ENCODE data around the gene BEST1. TPM values are rescaled to one million over a fixed set of nuclear protein-coding genes. Genes with fewer than 3 reads are reported as not detected.

The BEST1 gene
- total RNA-seq, 2 experiments from 2014 or later, result 0.14 to 0.25 TPM

DNA sequence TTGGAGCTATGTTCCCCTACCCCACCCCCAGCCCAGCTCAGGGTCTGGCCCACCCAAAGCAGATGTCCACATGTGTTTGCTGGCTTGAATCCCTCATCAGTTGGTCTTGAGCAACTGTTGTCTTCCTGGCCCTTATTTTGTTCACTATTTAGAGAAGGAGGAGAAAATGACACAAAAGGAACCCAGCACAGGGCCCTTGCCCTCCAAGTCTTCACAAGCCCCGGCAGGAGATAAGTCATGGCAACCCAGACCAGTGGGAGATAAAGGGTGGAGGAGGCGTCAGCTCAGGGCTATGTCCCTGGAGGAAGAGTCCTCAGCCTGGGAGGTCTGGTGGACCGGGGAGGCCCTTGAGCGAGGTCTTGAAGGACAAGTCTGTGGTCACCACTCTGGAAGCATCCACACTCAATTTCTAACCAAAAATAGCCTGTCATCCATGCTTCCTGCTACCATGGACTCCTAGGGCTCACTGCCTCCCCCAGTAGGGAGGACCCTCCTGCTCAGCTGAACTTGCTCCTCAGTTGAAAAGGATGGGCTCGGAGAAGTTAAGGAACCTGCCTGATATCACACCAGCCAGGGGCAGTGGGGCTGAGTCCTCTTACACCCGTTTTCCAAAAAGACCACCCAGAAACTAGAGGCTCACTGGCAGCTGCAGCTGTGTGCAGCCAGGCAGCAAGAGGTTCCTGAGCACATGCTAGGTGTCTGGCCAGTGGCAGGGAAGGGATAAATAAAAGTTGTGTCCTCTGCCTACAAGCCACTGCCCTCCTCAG, 31.0 kb upstream of the BEST1 start:
- H3K27me3 ChIP-seq (ENCODE audit: control insufficient read depth in 1 of 2, insufficient read depth in 2 of 2, low read length in 2 of 2), result peaks cover 32 to 42% of the 10 kb centered on the region in 2 experiments
- Mint-ChIP-seq H3K27me3 (peaks cover 73% of the 10 kb centered on the region), H3K36me3 (ENCODE audit: low read depth) (no peaks in the 10 kb centered on the region), H3K4me3 (no peak overlapping the region), H3K9me3 (no peaks in the 10 kb centered on the region), H3K4me1 (ENCODE audit: low read depth) (peaks cover 15% of the 10 kb centered on the region), H3K27ac (no peak overlapping the region)
- ATAC-seq (ENCODE audit: poor library complexity) (no peak), DNase-seq (no peak)
- H3K36me3 ChIP-seq (ENCODE audit: insufficient read depth, low read length), result no peaks in the 10 kb centered on the region
- intact Hi-C loops (cut with DNase I, micrococcal nuclease), result no loop called here
- ChIA-PET POLR2A (no interaction called here), CTCF (no interaction called here)
- TF ChIP-seq, protein P1, sequence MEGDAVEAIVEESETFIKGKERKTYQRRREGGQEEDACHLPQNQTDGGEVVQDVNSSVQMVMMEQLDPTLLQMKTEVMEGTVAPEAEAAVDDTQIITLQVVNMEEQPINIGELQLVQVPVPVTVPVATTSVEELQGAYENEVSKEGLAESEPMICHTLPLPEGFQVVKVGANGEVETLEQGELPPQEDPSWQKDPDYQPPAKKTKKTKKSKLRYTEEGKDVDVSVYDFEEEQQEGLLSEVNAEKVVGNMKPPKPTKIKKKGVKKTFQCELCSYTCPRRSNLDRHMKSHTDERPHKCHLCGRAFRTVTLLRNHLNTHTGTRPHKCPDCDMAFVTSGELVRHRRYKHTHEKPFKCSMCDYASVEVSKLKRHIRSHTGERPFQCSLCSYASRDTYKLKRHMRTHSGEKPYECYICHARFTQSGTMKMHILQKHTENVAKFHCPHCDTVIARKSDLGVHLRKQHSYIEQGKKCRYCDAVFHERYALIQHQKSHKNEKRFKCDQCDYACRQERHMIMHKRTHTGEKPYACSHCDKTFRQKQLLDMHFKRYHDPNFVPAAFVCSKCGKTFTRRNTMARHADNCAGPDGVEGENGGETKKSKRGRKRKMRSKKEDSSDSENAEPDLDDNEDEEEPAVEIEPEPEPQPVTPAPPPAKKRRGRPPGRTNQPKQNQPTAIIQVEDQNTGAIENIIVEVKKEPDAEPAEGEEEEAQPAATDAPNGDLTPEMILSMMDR (IDR thresholded peaks at IDR 0.05), result no peak
- no peak overlapping the region for H3K27ac ChIP-seq (ENCODE audit: low read depth in 1 of 2, low read length in 2 of 2)
- H3K4me1 ChIP-seq (ENCODE audit: insufficient read depth, low read length), result peaks cover 13% of the 10 kb centered on the region
- H3K9me3 ChIP-seq (ENCODE audit: control insufficient read depth in 1 of 2, insufficient read depth in 1 of 2, low read length in 2 of 2), result peaks cover 0 to 7% of the 10 kb centered on the region in 2 experiments
- H3K4me3 ChIP-seq (ENCODE audit: low read length), result no peak overlapping the region

DNA sequence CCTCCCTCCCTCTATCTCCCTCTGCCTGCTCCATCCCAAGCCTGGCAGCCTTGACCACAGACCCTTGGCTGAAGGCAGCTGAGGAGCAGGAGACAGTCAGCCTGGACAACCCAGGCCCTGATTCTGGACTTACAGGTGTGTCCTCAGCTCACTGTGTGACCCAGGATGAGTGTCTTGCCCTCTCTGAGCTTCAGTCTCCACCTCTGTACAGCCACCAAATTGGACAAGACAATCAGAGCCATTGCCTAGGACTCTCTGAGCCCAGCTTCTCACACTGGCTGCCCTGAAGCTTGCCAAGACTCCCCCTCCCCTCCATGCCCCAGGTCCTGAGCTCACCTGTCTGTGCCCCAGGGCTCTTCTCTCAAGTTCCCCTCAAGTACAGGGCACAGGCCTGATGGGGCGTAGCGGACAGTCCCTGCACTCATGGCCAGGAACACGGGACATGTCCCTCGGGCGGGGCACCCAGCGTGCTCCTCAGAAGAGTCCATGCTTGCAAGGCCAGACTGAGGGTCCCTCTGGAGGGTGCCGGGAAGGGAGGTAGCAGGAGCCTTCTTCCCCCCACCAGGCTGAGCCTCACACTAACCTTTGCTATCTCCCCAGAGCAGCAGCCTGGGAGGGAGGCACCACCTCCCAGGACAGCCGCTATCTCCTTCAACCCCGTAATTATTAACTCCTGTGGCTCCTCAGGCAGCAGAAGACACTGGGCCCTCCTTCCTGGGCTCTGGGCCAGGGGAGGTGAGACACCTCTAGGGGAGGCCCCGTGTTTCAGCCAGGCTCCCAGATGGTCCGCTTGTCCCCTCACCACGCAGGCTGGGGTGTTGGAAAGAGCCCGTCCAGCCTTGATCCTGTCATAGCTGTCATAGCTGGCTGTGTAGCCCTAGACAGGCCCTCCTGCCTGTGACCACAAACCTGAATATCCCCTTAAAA, 30.2 kb upstream of the BEST1 start:
- Histone ChIP-seq H3K4me1 (ENCODE audit: insufficient read depth, low read length) (peaks cover 13% of the 10 kb centered on the region), H3K36me3 (ENCODE audit: insufficient read depth, low read length) (no peaks in the 10 kb centered on the region), H3K27ac (ENCODE audit: low read depth in 1 of 2, low read length in 2 of 2) (no peak overlapping the region), H3K9me3 (ENCODE audit: control insufficient read depth in 1 of 2, insufficient read depth in 1 of 2, low read length in 2 of 2) (peaks cover 0 to 7% of the 10 kb centered on the region in 2 experiments), H3K4me3 (ENCODE audit: low read length) (no peak overlapping the region), H3K27me3 (ENCODE audit: control insufficient read depth in 1 of 2, insufficient read depth in 2 of 2, low read length in 2 of 2) (peaks cover 30 to 39% of the 10 kb centered on the region in 2 experiments)
- intact Hi-C loops (cut with DNase I, micrococcal nuclease), result loop anchor here in 1 of 2 experiments (5.0 kb wide), 1 partner anchor 58 kb away; no protein-coding TSS in a partner anchor
- Mint-ChIP-seq H3K9me3 (no peaks in the 10 kb centered on the region), H3K4me1 (ENCODE audit: low read depth) (peaks cover 15% of the 10 kb centered on the region), H3K27me3 (peaks cover 64% of the 10 kb centered on the region), H3K27ac (no peak overlapping the region), H3K4me3 (no peak overlapping the region), H3K36me3 (ENCODE audit: low read depth) (no peaks in the 10 kb centered on the region)
- CTCF ChIA-PET, result no interaction called here
- TF ChIP-seq, protein P1 (IDR thresholded peaks at IDR 0.05), result no peak
- DNase-seq (no peak), ATAC-seq (ENCODE audit: poor library complexity) (no peak)
- POLR2A ChIA-PET, result no interaction called here

DNA sequence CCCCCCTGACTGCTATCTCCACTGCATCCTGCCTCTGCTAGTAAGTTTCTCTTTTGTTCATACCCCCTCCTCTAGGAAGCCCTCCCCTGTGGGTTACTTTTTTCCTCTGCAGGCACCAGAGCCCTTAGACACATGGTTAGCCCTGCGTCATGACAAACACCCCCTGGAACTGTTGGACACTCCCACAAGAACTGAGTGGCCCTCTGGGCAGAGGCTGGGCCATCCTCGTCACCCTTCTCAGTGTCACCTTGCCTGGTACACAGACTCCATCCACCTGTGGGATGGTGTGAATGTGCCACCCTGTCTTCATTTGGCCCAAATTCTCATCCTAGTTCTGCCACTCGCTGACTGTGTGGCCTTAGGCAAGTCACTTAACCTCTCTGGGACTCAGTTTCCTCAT, 28.7 kb upstream of the BEST1 start:
- intact Hi-C loops (cut with DNase I, micrococcal nuclease), result loop anchor here in 1 of 2 experiments (5.0 kb wide), 1 partner anchor 59 kb away; no protein-coding TSS in a partner anchor
- Mint-ChIP-seq H3K9me3 (no peaks in the 10 kb centered on the region), H3K27me3 (peaks cover 55% of the 10 kb centered on the region), H3K4me3 (no peak overlapping the region), H3K4me1 (ENCODE audit: low read depth) (peaks cover 10% of the 10 kb centered on the region), H3K36me3 (ENCODE audit: low read depth) (no peaks in the 10 kb centered on the region), H3K27ac (no peak overlapping the region)
- no peak for DNase-seq
- Histone ChIP-seq H3K9me3 (ENCODE audit: control insufficient read depth in 1 of 2, insufficient read depth in 1 of 2, low read length in 2 of 2) (peaks cover 0 to 2% of the 10 kb centered on the region in 2 experiments), H3K27me3 (ENCODE audit: control insufficient read depth in 1 of 2, insufficient read depth in 2 of 2, low read length in 2 of 2) (peaks cover 25 to 35% of the 10 kb centered on the region in 2 experiments), H3K4me3 (ENCODE audit: low read length) (no peak overlapping the region), H3K4me1 (ENCODE audit: insufficient read depth, low read length) (peaks cover 11% of the 10 kb centered on the region), H3K36me3 (ENCODE audit: insufficient read depth, low read length) (no peaks in the 10 kb centered on the region), H3K27ac (ENCODE audit: low read depth in 1 of 2, low read length in 2 of 2) (no peak overlapping the region)
- no peak for ATAC-seq (ENCODE audit: poor library complexity)
- TF ChIP-seq, protein P1 (IDR thresholded peaks at IDR 0.05), result no peak
- POLR2A ChIA-PET, result no interaction called here
- CTCF ChIA-PET, result interaction anchor here (1.3 kb wide), 1 partner anchor 23 kb away, joined by 3 read pairs; no protein-coding TSS in a partner anchor
